Hepatocyte (in vitro differentiated cells): ENCODE results near the gene PPP5C. TPM values are rescaled to one million over a fixed set of nuclear protein-coding genes. Genes with fewer than 3 reads are reported as not detected.

Experiments
- DNase-seq: peaks from one replicate; pipeline ENCODE4 v3.0.0-alpha.2; 2016; ENCODE audit warnings: low spot score
- H2AFZ ChIP-seq: fragments of 200-600 bp; sonication (generic); 2 replicates; pipeline ENCODE4 v1.6.0; 2016; ENCODE audit warnings: antibody characterized with exemption, mild to moderate bottlenecking
- H3K27ac ChIP-seq: fragments of 200-600 bp; sonication (generic); 2 replicates; pipeline ENCODE4 v1.5.1; 2016; ENCODE audit warnings: mild to moderate bottlenecking
- H3K27me3 ChIP-seq: fragments of 200-600 bp; sonication (generic); 2 replicates; pipeline ENCODE4 v1.6.1; 2016
- H3K36me3 ChIP-seq: fragments of 200-600 bp; sonication (generic); replicated peaks from 2 replicates; pipeline ENCODE4 v1.5.1; 2016; ENCODE audit warnings: low read depth; ENCODE audit not compliant: insufficient read depth
- H3K4me1 ChIP-seq: fragments of 200-600 bp; sonication (generic); 2 replicates; pipeline ENCODE4 v1.5.1; 2016; ENCODE audit warnings: mild to moderate bottlenecking, moderate library complexity; ENCODE audit not compliant: insufficient read depth
- H3K4me2 ChIP-seq: fragments of 200-600 bp; sonication (generic); 2 replicates; pipeline ENCODE4 v1.6.0; 2016
- H3K4me3 ChIP-seq: fragments of 200-600 bp; sonication (generic); 2 replicates; pipeline ENCODE4 v1.5.1; 2016; ENCODE audit warnings: mild to moderate bottlenecking
- H3K79me2 ChIP-seq: fragments of 200-600 bp; sonication (generic); 2 replicates; pipeline ENCODE4 v1.6.0; 2017; ENCODE audit warnings: mild to moderate bottlenecking
- H3K9me2 ChIP-seq: fragments of 200-600 bp; sonication (generic); replicated peaks from 2 replicates; pipeline ENCODE4 v1.6.0; 2017; ENCODE audit warnings: mild to moderate bottlenecking; ENCODE audit not compliant: insufficient read depth
- H3K9me3 ChIP-seq: fragments of 200-600 bp; sonication (generic); 2 replicates; pipeline ENCODE4 v1.5.1; 2016; ENCODE audit warnings: low read depth, mild to moderate bottlenecking
- H4K20me1 ChIP-seq: fragments of 200-600 bp; sonication (generic); 2 replicates; pipeline ENCODE4 v1.6.0; 2016; ENCODE audit warnings: mild to moderate bottlenecking; ENCODE audit not compliant: insufficient read depth, poor library complexity, severe bottlenecking
- EZH2 ChIP-seq: fragments of 200-600 bp; sonication (generic); IDR thresholded peaks from 2 replicates; pipeline ENCODE4 v1.6.1; 2016; ENCODE audit warnings: antibody characterized with exemption, mild to moderate bottlenecking, borderline replicate concordance
- EZH2phosphoT487 ChIP-seq: fragments of 200-600 bp; sonication (generic); IDR thresholded peaks from one replicate; pipeline ENCODE4 v1.6.1; 2018; ENCODE audit warnings: antibody characterized with exemption, mild to moderate bottlenecking, low read depth, moderate library complexity; ENCODE audit not compliant: unreplicated experiment, severe bottlenecking
- WGBS: methylation state at CpG from one replicate; pipeline ENCODE4 v1.1.6; 2016; ENCODE audit warnings: low lambda C conversion rate; ENCODE audit errors: missing lambda C conversion rate; 5-methylcytosine and 5-hydroxymethylcytosine counted together
- polyA plus RNA-seq: library from polyadenylated mRNA; unstranded; fragments of >200 nt; fragmentation: Nextera tagmentation; extraction: Ambion mirVana; gene quantifications from 2 replicates; pipeline ENCODE4 v1.2.1, GENCODE V29; 2016
- total RNA-seq: library from RNA; depleted of rRNA; stranded (reverse); fragments of >200 nt; gene quantifications from 2 replicates; pipeline ENCODE4 v1.2.3, GENCODE V29; 2014
- TF ChIP-seq, protein P1 (sequence below): fragments of 200-600 bp; sonication (generic); IDR thresholded peaks from 2 replicates; pipeline ENCODE4 v1.5.1; 2016; ENCODE audit warnings: antibody characterized with exemption, mild to moderate bottlenecking; ENCODE audit not compliant: poor library complexity

Gene PPP5C
- total and polyA plus RNA-seq, 2 experiments from 2014 or later: 51.2 to 68.8 TPM

GRCh38 chr19:46404055-46404752 is 57.3 kb downstream of the PPP5C start:
- H3K4me3 ChIP-seq: peak overlapping the region; percentile 38
- H3K9me3 ChIP-seq: no peaks in the 10 kb centered on the region
- H3K36me3 ChIP-seq: no peaks in the 10 kb centered on the region
- H3K27ac ChIP-seq: peak overlapping the region; percentile 96
- H4K20me1 ChIP-seq: no peaks in the 10 kb centered on the region
- 6% methylated on average over 36 of the region's 36 CpGs for WGBS
- TF ChIP-seq EZH2phosphoT487 (no peak), EZH2 (no peak)
- TF ChIP-seq, protein P1, sequence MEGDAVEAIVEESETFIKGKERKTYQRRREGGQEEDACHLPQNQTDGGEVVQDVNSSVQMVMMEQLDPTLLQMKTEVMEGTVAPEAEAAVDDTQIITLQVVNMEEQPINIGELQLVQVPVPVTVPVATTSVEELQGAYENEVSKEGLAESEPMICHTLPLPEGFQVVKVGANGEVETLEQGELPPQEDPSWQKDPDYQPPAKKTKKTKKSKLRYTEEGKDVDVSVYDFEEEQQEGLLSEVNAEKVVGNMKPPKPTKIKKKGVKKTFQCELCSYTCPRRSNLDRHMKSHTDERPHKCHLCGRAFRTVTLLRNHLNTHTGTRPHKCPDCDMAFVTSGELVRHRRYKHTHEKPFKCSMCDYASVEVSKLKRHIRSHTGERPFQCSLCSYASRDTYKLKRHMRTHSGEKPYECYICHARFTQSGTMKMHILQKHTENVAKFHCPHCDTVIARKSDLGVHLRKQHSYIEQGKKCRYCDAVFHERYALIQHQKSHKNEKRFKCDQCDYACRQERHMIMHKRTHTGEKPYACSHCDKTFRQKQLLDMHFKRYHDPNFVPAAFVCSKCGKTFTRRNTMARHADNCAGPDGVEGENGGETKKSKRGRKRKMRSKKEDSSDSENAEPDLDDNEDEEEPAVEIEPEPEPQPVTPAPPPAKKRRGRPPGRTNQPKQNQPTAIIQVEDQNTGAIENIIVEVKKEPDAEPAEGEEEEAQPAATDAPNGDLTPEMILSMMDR: peak; percentile 36
- H3K4me1 ChIP-seq: peaks cover 36% of the 10 kb centered on the region
- H3K4me2 ChIP-seq: peak overlapping the region; percentile 96
- H3K27me3 ChIP-seq: no peaks in the 10 kb centered on the region
- H3K9me2 ChIP-seq: no peaks in the 10 kb centered on the region
- peak; percentile 81 for DNase-seq
- H2AFZ ChIP-seq: peak overlapping the region; percentile 81
- peaks cover 10% of the 10 kb centered on the region for H3K79me2 ChIP-seq

DNA sequence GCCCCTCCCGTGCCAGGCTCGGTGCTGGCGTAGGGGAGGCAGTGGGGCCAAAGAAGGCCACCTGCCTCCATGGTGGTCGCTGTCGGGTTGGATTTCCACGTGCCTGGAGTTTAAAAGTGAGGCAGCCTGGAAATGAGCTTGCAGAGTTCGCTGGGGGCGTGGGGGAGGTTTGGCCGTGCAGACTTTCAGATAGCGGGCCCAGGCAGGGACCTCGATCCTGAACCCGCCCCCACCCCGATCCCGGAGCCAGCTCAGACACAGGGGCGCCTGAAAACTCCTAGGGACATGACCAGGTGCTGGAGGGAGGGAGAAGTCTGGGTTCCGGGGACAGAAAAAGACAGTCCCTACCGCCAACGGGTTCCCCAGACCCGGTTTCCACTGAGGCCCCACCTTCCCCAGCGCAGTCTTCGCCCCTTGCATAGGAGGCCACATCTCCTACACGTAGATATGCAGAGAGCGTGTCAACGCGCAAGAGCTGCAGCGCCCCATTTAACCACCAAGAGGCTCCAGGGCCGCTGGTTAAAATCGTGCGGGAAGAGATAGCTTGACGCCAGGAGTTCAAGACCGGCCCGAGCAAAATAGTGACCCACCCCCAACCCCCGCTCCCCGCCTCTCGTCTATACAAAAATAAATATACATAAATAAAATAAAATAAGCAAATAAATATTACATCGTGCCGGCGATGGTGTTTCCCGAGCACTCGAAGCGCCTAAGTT is 58.0 kb downstream of the PPP5C start:
- H3K9me2 ChIP-seq: no peaks in the 10 kb centered on the region
- peak overlapping the region; percentile 96 for H3K4me2 ChIP-seq
- H3K79me2 ChIP-seq: peaks cover 10% of the 10 kb centered on the region
- no peaks in the 10 kb centered on the region for H3K9me3 ChIP-seq
- TF ChIP-seq, protein P1: peak; percentile 53
- TF ChIP-seq EZH2phosphoT487: no peak
- no peak for TF ChIP-seq EZH2
- DNase-seq: peak; percentile 85
- H3K36me3 ChIP-seq: no peaks in the 10 kb centered on the region
- peak overlapping the region; percentile 96 for H3K27ac ChIP-seq
- 21% methylated on average over 39 of the region's 41 CpGs for WGBS
- H3K4me1 ChIP-seq: peaks cover 42% of the 10 kb centered on the region
- peak overlapping the region; percentile 38 for H3K4me3 ChIP-seq
- H2AFZ ChIP-seq: peak overlapping the region; percentile 81
- no peaks in the 10 kb centered on the region for H3K27me3 ChIP-seq
- peaks cover 1% of the 10 kb centered on the region for H4K20me1 ChIP-seq

GRCh38 chr19:46406976-46407375 is 60.1 kb downstream of the PPP5C start:
- DNase-seq: peak; percentile 28
- Histone ChIP-seq H3K36me3 (no peaks in the 10 kb centered on the region), H3K9me3 (no peaks in the 10 kb centered on the region), H4K20me1 (peaks cover 21% of the 10 kb centered on the region), H3K27me3 (no peaks in the 10 kb centered on the region), H3K27ac (no peak overlapping the region), H3K79me2 (peaks cover 27% of the 10 kb centered on the region), H3K4me2 (peak overlapping the region; percentile 56), H3K4me3 (no peak overlapping the region), H2AFZ (no peak overlapping the region), H3K4me1 (peaks cover 59% of the 10 kb centered on the region), H3K9me2 (no peaks in the 10 kb centered on the region)
- 5% methylated on average over 6 of the region's 6 CpGs for WGBS
- TF ChIP-seq, protein P1: no peak
- TF ChIP-seq EZH2phosphoT487: no peak
